Measurements from ENCODE around the gene NCKAP5.

The NCKAP5 gene

GRCh38 chr2:133193544-133194361 is 374.5 kb downstream of the NCKAP5 start:
- DNase-seq, result no peak

GRCh38 chr2:133192028-133192427 is 376.2 kb downstream of the NCKAP5 start:
- no peak for DNase-seq

GRCh38 chr2:133177196-133177595 is 391.1 kb downstream of the NCKAP5 start:
- no peak for DNase-seq

- DNase-seq, result no peak
Measured at GRCh38 chr2:133175926-133176325, 392.3 kb downstream of the NCKAP5 start.

- DNase-seq, result no peak
Measured at GRCh38 chr2:133173224-133173623, 395.0 kb downstream of the NCKAP5 start.

GRCh38 chr2:133171393-133172004 is 396.8 kb downstream of the NCKAP5 start:
- peak in 1 of 5 donors; percentile 4 for DNase-seq

GRCh38 chr2:133169274-133169912 is 398.9 kb downstream of the NCKAP5 start:
- no peak for DNase-seq

GRCh38 chr2:133167990-133168389 is 400.3 kb downstream of the NCKAP5 start:
- DNase-seq, result no peak

- DNase-seq, result no peak
Measured at GRCh38 chr2:133167223-133167622, 401.0 kb downstream of the NCKAP5 start.

GRCh38 chr2:133166031-133166430 is 402.2 kb downstream of the NCKAP5 start:
- DNase-seq, result no peak

GRCh38 chr2:133163111-133163510 is 405.2 kb downstream of the NCKAP5 start:
- no peak for DNase-seq

- DNase-seq, result no peak
Measured at GRCh38 chr2:133158442-133158841, 409.8 kb downstream of the NCKAP5 start.

- DNase-seq, result no peak
Measured at GRCh38 chr2:133158024-133158423, 410.2 kb downstream of the NCKAP5 start.

- DNase-seq, result no peak
Measured at GRCh38 chr2:133157141-133157540, 411.1 kb downstream of the NCKAP5 start.

- no peak for DNase-seq
Measured at GRCh38 chr2:133152801-133153200, 415.5 kb downstream of the NCKAP5 start.

- no peak for DNase-seq
Measured at GRCh38 chr2:133148187-133148586, 420.1 kb downstream of the NCKAP5 start.

GRCh38 chr2:133146893-133147292 is 421.4 kb downstream of the NCKAP5 start:
- DNase-seq, result no peak

- DNase-seq, result no peak
Measured at GRCh38 chr2:133143645-133144044, 424.6 kb downstream of the NCKAP5 start.

GRCh38 chr2:133142087-133142486 is 426.2 kb downstream of the NCKAP5 start:
- no peak for DNase-seq

GRCh38 chr2:133140620-133141019 is 427.6 kb downstream of the NCKAP5 start:
- DNase-seq, result no peak

GRCh38 chr2:133139847-133140533 is 428.3 kb downstream of the NCKAP5 start:
- no peak for DNase-seq

GRCh38 chr2:133138693-133139092 is 429.6 kb downstream of the NCKAP5 start:
- DNase-seq, result no peak

- DNase-seq, result no peak
Measured at GRCh38 chr2:133135035-133135654, 433.1 kb downstream of the NCKAP5 start.
